NT2/D1 (cell line): ENCODE results near the gene LMX1B.

Experiments used
- DNase-seq: peaks from one replicate; pipeline ENCODE4 v3.0.0-alpha.2; 2011; ENCODE audit warnings: low read depth, low spot score
- H3K27me3 ChIP-seq: 2 replicates; pipeline ENCODE4 v1.6.0; 2011; ENCODE audit warnings: mild to moderate bottlenecking; ENCODE audit not compliant: insufficient read length, insufficient read depth
- H3K36me3 ChIP-seq: 2 replicates; pipeline ENCODE4 v1.6.1; 2011; ENCODE audit warnings: mild to moderate bottlenecking, low read length, mixed read lengths; ENCODE audit not compliant: insufficient read depth, insufficient read length
- H3K4me1 ChIP-seq: 2 replicates; pipeline ENCODE4 v1.5.1; 2011; ENCODE audit not compliant: insufficient read depth, insufficient read length
- H3K4me3 ChIP-seq: 2 replicates; pipeline ENCODE4 v1.5.1; 2011; ENCODE audit warnings: low read depth; ENCODE audit not compliant: insufficient read length
- H3K9ac ChIP-seq: 2 replicates; pipeline ENCODE4 v1.6.0; 2011; ENCODE audit warnings: low read depth; ENCODE audit not compliant: insufficient read length
- H3K9me3 ChIP-seq: 2 replicates; pipeline ENCODE4 v1.5.1; 2011; ENCODE audit warnings: mild to moderate bottlenecking, low read length; ENCODE audit not compliant: insufficient read depth
- SUZ12 ChIP-seq: IDR thresholded peaks from 2 replicates; pipeline ENCODE4 v1.6.1; 2011; ENCODE audit not compliant: insufficient read length, insufficient read depth; ENCODE audit errors: extremely low read depth
- YY1 ChIP-seq: IDR thresholded peaks from 2 replicates; pipeline ENCODE4 v1.6.1; 2011; ENCODE audit not compliant: insufficient read length, insufficient read depth
- ZNF274 ChIP-seq: IDR thresholded peaks from 2 replicates; pipeline ENCODE4 v1.6.1; 2011; ENCODE audit warnings: mild to moderate bottlenecking, low read depth, low read length

LMX1B gene

GRCh38 chr9:126631254-126631653 lies 17.5 kb downstream of the LMX1B start:
- no peaks in the 10 kb centered on the region for H3K36me3 ChIP-seq
- H3K27me3 ChIP-seq, result peaks cover 99% of the 10 kb centered on the region
- no peak for TF ChIP-seq ZNF274
- no peak for TF ChIP-seq YY1
- TF ChIP-seq SUZ12, result no peak
- DNase-seq, result no peak
- no peak overlapping the region for H3K9ac ChIP-seq
- peaks cover 19% of the 10 kb centered on the region for H3K4me1 ChIP-seq
- no peak overlapping the region for H3K4me3 ChIP-seq
- no peaks in the 10 kb centered on the region for H3K9me3 ChIP-seq

GRCh38 chr9:126633881-126634558 lies 20.3 kb downstream of the LMX1B start:
- Histone ChIP-seq H3K9me3 (no peaks in the 10 kb centered on the region), H3K36me3 (no peaks in the 10 kb centered on the region), H3K4me3 (no peak overlapping the region), H3K9ac (no peak overlapping the region), H3K27me3 (peaks cover 99% of the 10 kb centered on the region), H3K4me1 (peaks cover 14% of the 10 kb centered on the region)
- TF ChIP-seq YY1, result no peak
- no peak for TF ChIP-seq SUZ12
- no peak for TF ChIP-seq ZNF274
- DNase-seq, result no peak

GRCh38 chr9:126635061-126635460 lies 21.3 kb downstream of the LMX1B start:
- no peak overlapping the region for H3K4me3 ChIP-seq
- DNase-seq, result no peak
- peaks cover 16% of the 10 kb centered on the region for H3K4me1 ChIP-seq
- no peaks in the 10 kb centered on the region for H3K36me3 ChIP-seq
- no peak overlapping the region for H3K9ac ChIP-seq
- H3K27me3 ChIP-seq, result peaks cover 99% of the 10 kb centered on the region
- TF ChIP-seq YY1 (no peak), ZNF274 (no peak), SUZ12 (no peak)
- no peaks in the 10 kb centered on the region for H3K9me3 ChIP-seq

- Histone ChIP-seq H3K4me1 (peaks cover 10% of the 10 kb centered on the region), H3K27me3 (peaks cover 99% of the 10 kb centered on the region), H3K36me3 (no peaks in the 10 kb centered on the region), H3K4me3 (no peak overlapping the region), H3K9me3 (no peaks in the 10 kb centered on the region), H3K9ac (no peak overlapping the region)
- TF ChIP-seq ZNF274 (no peak), SUZ12 (no peak), YY1 (no peak)
- no peak for DNase-seq
These were observed 22.1 kb downstream of the LMX1B start for GRCh38 chr9:126635661-126636439.

- Histone ChIP-seq H3K4me3 (no peak overlapping the region), H3K36me3 (no peaks in the 10 kb centered on the region), H3K4me1 (peaks cover 12% of the 10 kb centered on the region), H3K9me3 (no peaks in the 10 kb centered on the region), H3K27me3 (peaks cover 100% of the 10 kb centered on the region), H3K9ac (no peak overlapping the region)
- DNase-seq, result no peak
- no peak for TF ChIP-seq SUZ12
These were observed 23.5 kb downstream of the LMX1B start for GRCh38 chr9:126636983-126637798.

- no peak for DNase-seq
- no peaks in the 10 kb centered on the region for H3K9me3 ChIP-seq
- H3K27me3 ChIP-seq, result peaks cover 100% of the 10 kb centered on the region
- TF ChIP-seq YY1 (no peak), ZNF274 (no peak), SUZ12 (no peak)
- no peaks in the 10 kb centered on the region for H3K36me3 ChIP-seq
- H3K4me3 ChIP-seq, result no peak overlapping the region
- H3K9ac ChIP-seq, result no peak overlapping the region
- peaks cover 21% of the 10 kb centered on the region for H3K4me1 ChIP-seq
These were observed 24.9 kb downstream of the LMX1B start for GRCh38 chr9:126638571-126639132.
